OCI-LY1 (cell line): ENCODE measurements around the gene EDDM3A.

Experiments
- H2AFZ ChIP-seq: fragments of 200-600 bp; sonication (generic), shearing (Covaris generic); 2 replicates; pipeline ENCODE4 v1.6.0; 2014; ENCODE audit warnings: antibody characterized with exemption, mild to moderate bottlenecking, low read length
- H3F3A ChIP-seq: fragments of 200-600 bp; sonication (generic), shearing (Covaris generic); 2 replicates; pipeline ENCODE4 v1.6.0; 2014; ENCODE audit warnings: mild to moderate bottlenecking, antibody characterized with exemption, low read length, moderate library complexity; ENCODE audit not compliant: insufficient read depth
- H3K27ac ChIP-seq: fragments of 200-600 bp; sonication (generic); 2 replicates; pipeline ENCODE4 v1.5.1; 2014; ENCODE audit warnings: low read length, mixed run types, mild to moderate bottlenecking, low read depth; ENCODE audit not compliant: poor library complexity, severe bottlenecking
- H3K27me3 ChIP-seq: fragments of 200-600 bp; sonication (generic); 2 replicates; pipeline ENCODE4 v1.6.0; 2014; ENCODE audit warnings: antibody characterized with exemption, mild to moderate bottlenecking, low read length, moderate library complexity; ENCODE audit not compliant: insufficient read depth
- H3K36me3 ChIP-seq: fragments of 200-600 bp; sonication (generic); 2 replicates; pipeline ENCODE4 v1.6.1; 2014; ENCODE audit warnings: mild to moderate bottlenecking, antibody characterized with exemption, low read length, moderate library complexity, mixed read lengths; ENCODE audit not compliant: insufficient read depth
- H3K4me1 ChIP-seq: fragments of 200-600 bp; sonication (generic); 2 replicates; pipeline ENCODE4 v1.5.1; 2014; ENCODE audit warnings: mild to moderate bottlenecking, low read length, moderate library complexity; ENCODE audit not compliant: insufficient read depth, severe bottlenecking
- H3K4me2 ChIP-seq: fragments of 200-600 bp; sonication (generic), shearing (Covaris generic); 2 replicates; pipeline ENCODE4 v1.6.1; 2014; ENCODE audit warnings: low read length
- H3K4me3 ChIP-seq: fragments of 200-600 bp; sonication (generic); 2 replicates; pipeline ENCODE4 v1.5.1; 2014; ENCODE audit warnings: low read length, low read depth, mild to moderate bottlenecking, mixed read lengths; ENCODE audit not compliant: poor library complexity, severe bottlenecking
- H3K79me2 ChIP-seq: fragments of 200-600 bp; shearing (Covaris generic); 2 replicates; pipeline ENCODE4 v1.6.1; 2016; ENCODE audit warnings: mixed run types, low read length, mixed read lengths; ENCODE audit not compliant: insufficient read depth
- H3K9ac ChIP-seq: fragments of 200-600 bp; sonication (generic), shearing (Covaris generic); 2 replicates; pipeline ENCODE4 v1.6.1; 2014; ENCODE audit warnings: mild to moderate bottlenecking, low read length, mixed read lengths
- H3K9me2 ChIP-seq: fragments of 200-600 bp; sonication (generic), shearing (Covaris generic); 2 replicates; pipeline ENCODE4 v1.6.1; 2014; ENCODE audit warnings: low read depth, mild to moderate bottlenecking, low read length, mixed read lengths
- H3K9me3 ChIP-seq: fragments of 200-600 bp; shearing (Covaris generic); 2 replicates; pipeline ENCODE4 v1.6.1; 2014; ENCODE audit warnings: low read length, mixed read lengths
- H4K20me1 ChIP-seq: fragments of 200-600 bp; sonication (generic), shearing (Covaris generic); 2 replicates; pipeline ENCODE4 v1.6.0; 2016; ENCODE audit warnings: mild to moderate bottlenecking, low read length; ENCODE audit not compliant: insufficient read depth
- EZH2 ChIP-seq: fragments of 200-600 bp; sonication (generic), shearing (Covaris generic); IDR thresholded peaks from 2 replicates; pipeline ENCODE4 v1.8.0; 2017; ENCODE audit warnings: borderline replicate concordance, mixed run types, mild to moderate bottlenecking, antibody characterized with exemption, low read length, moderate library complexity, mixed read lengths
- TF ChIP-seq, protein P1 (sequence below): fragments of 200-600 bp; sonication (generic), shearing (Covaris generic); IDR thresholded peaks from 2 replicates; pipeline ENCODE4 v1.5.1; 2017; ENCODE audit warnings: mild to moderate bottlenecking, antibody characterized with exemption, low read length, moderate library complexity, mixed read lengths

EDDM3A gene

DNA sequence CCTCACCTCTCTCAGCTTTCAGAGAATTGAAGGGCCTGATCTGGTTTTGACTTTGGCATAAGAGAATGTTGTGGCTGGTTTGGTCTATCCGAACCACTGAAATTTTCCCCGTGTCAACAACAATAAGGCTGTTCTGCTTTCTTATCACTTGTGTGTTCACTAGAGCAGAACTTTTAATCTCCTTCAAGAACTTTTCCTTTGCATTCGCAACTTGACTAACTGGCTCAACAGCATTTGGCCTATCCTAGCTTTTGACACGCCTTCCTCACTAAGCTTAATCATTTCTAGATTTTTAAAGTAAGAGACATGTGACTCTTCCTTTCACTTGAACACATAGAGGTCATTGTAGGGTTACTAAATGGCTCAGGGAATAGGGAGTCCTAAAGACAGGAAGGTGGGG is 25.9 kb upstream of the EDDM3A start:
- no peaks in the 10 kb centered on the region for H3K9me3 ChIP-seq

DNA sequence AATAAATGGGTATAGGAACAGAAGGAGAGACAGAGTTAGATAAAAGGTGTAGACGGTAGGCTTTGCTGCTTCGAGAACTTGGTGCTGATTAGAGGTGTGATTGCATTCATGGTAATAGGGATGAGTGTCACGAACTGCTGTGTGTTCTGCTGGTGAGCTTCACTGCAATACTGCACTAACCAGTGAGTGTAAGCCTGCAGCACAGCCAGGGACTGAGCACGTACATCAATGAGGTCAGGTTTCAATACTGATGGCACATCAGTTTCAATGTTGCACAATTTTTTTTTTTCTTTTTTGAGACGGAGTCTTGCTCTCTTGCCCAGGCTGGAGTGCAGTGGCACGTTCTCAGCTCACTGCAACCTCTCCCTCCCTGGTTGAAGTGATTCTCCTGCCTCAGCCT is 24.9 kb upstream of the EDDM3A start:
- Histone ChIP-seq H3K27ac (no peak overlapping the region), H3K4me2 (no peak overlapping the region), H3F3A (no peaks in the 10 kb centered on the region), H3K4me1 (no peaks in the 10 kb centered on the region), H3K27me3 (0 out of 2 replicates have a peak, but pooled peaks cover 10% of the 10 kb centered on the region), H2AFZ (no peak overlapping the region), H3K79me2 (no peaks in the 10 kb centered on the region), H3K4me3 (no peak overlapping the region), H3K36me3 (no peaks in the 10 kb centered on the region), H3K9ac (no peak overlapping the region), H3K9me2 (no peaks in the 10 kb centered on the region), H3K9me3 (no peaks in the 10 kb centered on the region), H4K20me1 (no peaks in the 10 kb centered on the region)
- TF ChIP-seq EZH2: no peak
- TF ChIP-seq, protein P1, sequence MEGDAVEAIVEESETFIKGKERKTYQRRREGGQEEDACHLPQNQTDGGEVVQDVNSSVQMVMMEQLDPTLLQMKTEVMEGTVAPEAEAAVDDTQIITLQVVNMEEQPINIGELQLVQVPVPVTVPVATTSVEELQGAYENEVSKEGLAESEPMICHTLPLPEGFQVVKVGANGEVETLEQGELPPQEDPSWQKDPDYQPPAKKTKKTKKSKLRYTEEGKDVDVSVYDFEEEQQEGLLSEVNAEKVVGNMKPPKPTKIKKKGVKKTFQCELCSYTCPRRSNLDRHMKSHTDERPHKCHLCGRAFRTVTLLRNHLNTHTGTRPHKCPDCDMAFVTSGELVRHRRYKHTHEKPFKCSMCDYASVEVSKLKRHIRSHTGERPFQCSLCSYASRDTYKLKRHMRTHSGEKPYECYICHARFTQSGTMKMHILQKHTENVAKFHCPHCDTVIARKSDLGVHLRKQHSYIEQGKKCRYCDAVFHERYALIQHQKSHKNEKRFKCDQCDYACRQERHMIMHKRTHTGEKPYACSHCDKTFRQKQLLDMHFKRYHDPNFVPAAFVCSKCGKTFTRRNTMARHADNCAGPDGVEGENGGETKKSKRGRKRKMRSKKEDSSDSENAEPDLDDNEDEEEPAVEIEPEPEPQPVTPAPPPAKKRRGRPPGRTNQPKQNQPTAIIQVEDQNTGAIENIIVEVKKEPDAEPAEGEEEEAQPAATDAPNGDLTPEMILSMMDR: no peak

More for the DNA sequence above, 25.9 kb upstream of the EDDM3A start:
- no peaks in the 10 kb centered on the region for H3F3A ChIP-seq
- H3K27ac ChIP-seq: no peak overlapping the region
- H3K36me3 ChIP-seq: no peaks in the 10 kb centered on the region
- TF ChIP-seq, protein P1: no peak
- no peak for TF ChIP-seq EZH2
- H3K9ac ChIP-seq: no peak overlapping the region
- no peaks in the 10 kb centered on the region for H3K79me2 ChIP-seq
- H3K9me2 ChIP-seq: no peaks in the 10 kb centered on the region
- H3K4me3 ChIP-seq: no peak overlapping the region
- no peak overlapping the region for H3K4me2 ChIP-seq
- H3K27me3 ChIP-seq: 0 out of 2 replicates have a peak, but pooled peaks cover 7% of the 10 kb centered on the region
- H4K20me1 ChIP-seq: no peaks in the 10 kb centered on the region
- no peaks in the 10 kb centered on the region for H3K4me1 ChIP-seq
- H2AFZ ChIP-seq: no peak overlapping the region

DNA sequence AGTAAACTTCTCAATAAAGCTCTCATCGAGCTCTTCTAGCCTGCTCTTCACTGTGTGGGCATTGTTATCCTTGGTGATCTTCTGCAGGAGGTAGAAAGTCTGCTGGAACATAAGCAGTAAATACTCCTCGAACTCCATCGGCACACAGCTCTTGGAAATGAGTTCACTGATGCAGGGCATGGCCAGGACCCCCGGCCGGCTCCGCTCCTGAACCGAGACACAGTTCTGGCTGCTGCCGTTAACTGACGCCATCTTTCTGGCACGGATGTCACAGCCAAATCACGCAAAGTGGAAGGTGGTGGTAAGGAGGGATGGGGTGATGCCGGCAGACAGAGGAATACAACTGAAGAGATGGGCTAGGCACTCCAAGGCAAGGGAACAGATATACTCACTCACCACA is 23.7 kb upstream of the EDDM3A start:
- no peaks in the 10 kb centered on the region for H3K9me3 ChIP-seq
- no peak overlapping the region for H3K9ac ChIP-seq
- no peaks in the 10 kb centered on the region for H3K36me3 ChIP-seq
- H2AFZ ChIP-seq: no peak overlapping the region
- H3K27me3 ChIP-seq: 0 out of 2 replicates have a peak, but pooled peaks cover 10% of the 10 kb centered on the region
- H3K27ac ChIP-seq: no peak overlapping the region
- H3K4me2 ChIP-seq: no peak overlapping the region
- H3K4me1 ChIP-seq: no peaks in the 10 kb centered on the region
- no peaks in the 10 kb centered on the region for H3K9me2 ChIP-seq
- TF ChIP-seq EZH2: no peak
- TF ChIP-seq, protein P1: no peak
- H3K4me3 ChIP-seq: no peak overlapping the region
- no peaks in the 10 kb centered on the region for H4K20me1 ChIP-seq
- H3F3A ChIP-seq: no peaks in the 10 kb centered on the region
- H3K79me2 ChIP-seq: no peaks in the 10 kb centered on the region
